Measurements from ENCODE around the gene SLC25A26.
A peak's percentile ranks its signal among the peaks of the same experiment; 100 is the strongest.

SLC25A26 gene

GRCh38 chr3:66227051-66227450 is 6.2 kb downstream of the SLC25A26 start:
- Mint-ChIP-seq H3K4me3 (no peak overlapping the region), H3K4me1 (peaks cover under 1% of the 10 kb centered on the region), H3K36me3 (ENCODE audit: low read depth) (peaks cover 27% of the 10 kb centered on the region)

DNA sequence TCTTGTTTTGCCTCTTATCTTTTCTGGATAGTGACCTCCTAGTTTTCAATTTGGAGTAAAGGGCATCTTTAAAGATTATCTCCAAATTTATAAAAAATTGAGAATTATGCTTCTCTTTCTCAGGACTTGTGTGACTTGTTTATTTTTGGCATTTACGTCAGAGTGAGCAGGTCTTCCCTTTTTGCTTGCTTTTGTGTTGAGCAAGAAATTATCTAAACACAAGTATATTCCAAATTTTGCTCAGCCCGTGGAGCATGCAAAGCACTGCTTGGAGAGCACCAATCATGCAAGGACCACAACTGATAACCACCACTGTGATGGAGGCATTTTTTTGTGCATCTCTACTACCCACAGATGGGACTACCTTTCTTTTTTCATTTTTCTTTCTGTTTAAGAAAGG is 7.1 kb downstream of the SLC25A26 start:
- no peak overlapping the region for H3K4me3 Mint-ChIP-seq
- TF ChIP-seq, protein P1, sequence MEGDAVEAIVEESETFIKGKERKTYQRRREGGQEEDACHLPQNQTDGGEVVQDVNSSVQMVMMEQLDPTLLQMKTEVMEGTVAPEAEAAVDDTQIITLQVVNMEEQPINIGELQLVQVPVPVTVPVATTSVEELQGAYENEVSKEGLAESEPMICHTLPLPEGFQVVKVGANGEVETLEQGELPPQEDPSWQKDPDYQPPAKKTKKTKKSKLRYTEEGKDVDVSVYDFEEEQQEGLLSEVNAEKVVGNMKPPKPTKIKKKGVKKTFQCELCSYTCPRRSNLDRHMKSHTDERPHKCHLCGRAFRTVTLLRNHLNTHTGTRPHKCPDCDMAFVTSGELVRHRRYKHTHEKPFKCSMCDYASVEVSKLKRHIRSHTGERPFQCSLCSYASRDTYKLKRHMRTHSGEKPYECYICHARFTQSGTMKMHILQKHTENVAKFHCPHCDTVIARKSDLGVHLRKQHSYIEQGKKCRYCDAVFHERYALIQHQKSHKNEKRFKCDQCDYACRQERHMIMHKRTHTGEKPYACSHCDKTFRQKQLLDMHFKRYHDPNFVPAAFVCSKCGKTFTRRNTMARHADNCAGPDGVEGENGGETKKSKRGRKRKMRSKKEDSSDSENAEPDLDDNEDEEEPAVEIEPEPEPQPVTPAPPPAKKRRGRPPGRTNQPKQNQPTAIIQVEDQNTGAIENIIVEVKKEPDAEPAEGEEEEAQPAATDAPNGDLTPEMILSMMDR (IDR thresholded peaks at IDR 0.05): no peak
- no peak overlapping the region for H3K27ac Mint-ChIP-seq
- H3K36me3 Mint-ChIP-seq (ENCODE audit: low read depth): peaks cover 26% of the 10 kb centered on the region
- no peaks in the 10 kb centered on the region for H3K9me3 Mint-ChIP-seq
- H3K4me1 Mint-ChIP-seq: peaks cover 8% of the 10 kb centered on the region
- DNase-seq: no peak
- H3K27me3 Mint-ChIP-seq (ENCODE audit: low read depth, poor library complexity): peaks cover 3% of the 10 kb centered on the region

More at GRCh38 chr3:66227051-66227450, 6.2 kb downstream of the SLC25A26 start:
- Mint-ChIP-seq H3K27me3 (ENCODE audit: low read depth, poor library complexity) (peaks cover 3% of the 10 kb centered on the region), H3K27ac (no peak overlapping the region), H3K9me3 (no peaks in the 10 kb centered on the region)
- TF ChIP-seq, protein P1 (IDR thresholded peaks at IDR 0.05): no peak
- no peak for DNase-seq

DNA sequence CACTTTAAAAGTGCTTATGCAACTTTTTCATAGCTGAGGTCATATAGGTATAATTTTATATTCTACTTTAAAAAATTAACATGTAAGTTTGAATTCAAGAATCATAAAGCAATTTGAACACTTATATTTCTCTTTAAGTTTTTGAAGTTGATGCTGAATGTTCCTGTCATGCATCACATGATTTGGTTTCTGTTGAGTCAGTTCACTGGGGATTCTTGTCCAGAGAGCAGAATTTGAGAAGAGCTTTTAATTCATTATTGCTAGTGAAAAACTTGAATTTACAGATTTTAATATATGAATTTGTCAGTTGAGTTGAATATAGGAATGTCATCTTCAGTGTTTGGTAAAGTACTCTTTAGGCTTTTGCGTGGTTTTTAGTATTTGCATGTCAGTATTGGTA is 7.9 kb downstream of the SLC25A26 start:
- Mint-ChIP-seq H3K27me3 (ENCODE audit: low read depth, poor library complexity) (peaks cover 3% of the 10 kb centered on the region), H3K4me1 (peaks cover 8% of the 10 kb centered on the region), H3K27ac (no peak overlapping the region), H3K9me3 (no peaks in the 10 kb centered on the region), H3K4me3 (no peak overlapping the region), H3K36me3 (ENCODE audit: low read depth) (peaks cover 20% of the 10 kb centered on the region)
- TF ChIP-seq, protein P1 (IDR thresholded peaks at IDR 0.05): no peak
- no peak for DNase-seq

DNA sequence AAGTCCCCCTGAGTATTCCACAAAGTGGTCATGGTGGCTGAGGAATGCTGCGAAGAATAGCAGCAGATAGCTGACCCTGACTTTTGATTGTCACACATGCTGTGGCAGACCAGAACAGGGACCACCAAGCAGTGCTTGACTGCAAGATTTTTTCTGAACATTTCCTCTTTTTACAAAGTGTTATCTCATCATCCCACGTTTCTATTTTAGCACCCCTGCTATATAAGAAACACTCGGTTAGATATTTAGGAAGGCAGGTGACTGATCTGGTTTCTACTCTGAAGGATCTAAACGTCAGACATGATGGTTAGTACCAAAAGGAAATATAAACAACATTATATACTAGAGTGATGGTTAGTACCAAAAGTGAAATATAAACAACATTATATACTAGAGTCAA is 9.1 kb downstream of the SLC25A26 start:
- no peaks in the 10 kb centered on the region for H3K9me3 Mint-ChIP-seq
- H3K36me3 Mint-ChIP-seq (ENCODE audit: low read depth): peaks cover 9% of the 10 kb centered on the region
- TF ChIP-seq, protein P1 (IDR thresholded peaks at IDR 0.05): no peak
- H3K27me3 Mint-ChIP-seq (ENCODE audit: low read depth, poor library complexity): peaks cover 3% of the 10 kb centered on the region
- DNase-seq: no peak
- no peak overlapping the region for H3K4me3 Mint-ChIP-seq
- peaks cover 8% of the 10 kb centered on the region for H3K4me1 Mint-ChIP-seq
- no peak overlapping the region for H3K27ac Mint-ChIP-seq

GRCh38 chr3:66233033-66233432 is 12.2 kb downstream of the SLC25A26 start:
- Mint-ChIP-seq H3K27ac (no peak overlapping the region), H3K4me3 (no peak overlapping the region), H3K9me3 (no peaks in the 10 kb centered on the region), H3K36me3 (ENCODE audit: low read depth) (peaks cover 8% of the 10 kb centered on the region), H3K4me1 (peaks cover 12% of the 10 kb centered on the region), H3K27me3 (ENCODE audit: low read depth, poor library complexity) (peaks cover 3% of the 10 kb centered on the region)
- TF ChIP-seq, protein P1 (IDR thresholded peaks at IDR 0.05): no peak
- DNase-seq: no peak

DNA sequence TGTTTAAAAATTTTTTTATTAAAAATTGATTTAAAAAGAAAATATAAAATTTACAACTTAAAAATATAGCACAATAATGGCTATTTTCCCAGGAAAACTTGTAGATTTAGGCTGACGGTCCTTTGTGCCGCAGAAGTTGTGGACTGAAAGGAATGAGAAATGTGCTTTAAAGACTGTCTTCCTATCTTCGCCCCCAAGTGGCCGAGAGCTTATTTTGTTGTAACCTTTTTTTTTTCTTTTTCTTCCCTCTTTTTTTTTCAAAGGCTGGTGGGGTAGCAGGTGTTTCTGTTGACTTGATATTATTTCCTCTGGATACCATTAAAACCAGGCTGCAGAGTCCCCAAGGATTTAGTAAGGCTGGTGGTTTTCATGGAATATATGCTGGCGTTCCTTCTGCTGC is 15.5 kb downstream of the SLC25A26 start:
- DNase-seq: peak; percentile 8
- no peak overlapping the region for H3K27ac Mint-ChIP-seq
- H3K27me3 Mint-ChIP-seq (ENCODE audit: low read depth, poor library complexity): no peaks in the 10 kb centered on the region
- peaks cover 22% of the 10 kb centered on the region for H3K9me3 Mint-ChIP-seq
- peaks cover 30% of the 10 kb centered on the region for H3K36me3 Mint-ChIP-seq (ENCODE audit: low read depth)
- TF ChIP-seq, protein P1 (IDR thresholded peaks at IDR 0.05): peak; percentile 32
- H3K4me1 Mint-ChIP-seq: peaks cover 12% of the 10 kb centered on the region
- H3K4me3 Mint-ChIP-seq: no peak overlapping the region
